ENCODE data around the gene RABGAP1L. TPM values are rescaled to one million over a fixed set of nuclear protein-coding genes. Genes with fewer than 3 reads are reported as not detected.
"Not testable (repeated sequence)": the region's sequence is repeated elsewhere in the genome, so short reads cannot be mapped to it uniquely, and the experiment has no call there.

RABGAP1L gene
- total RNA-seq, 1 donor, result 28.3 TPM

- DNase-seq (ENCODE audit: low read depth in 2 of 3, low spot score in 2 of 3), result no peak
Observed at GRCh38 chr1:174642393-174642792, 483.1 kb downstream of the RABGAP1L start.

DNA sequence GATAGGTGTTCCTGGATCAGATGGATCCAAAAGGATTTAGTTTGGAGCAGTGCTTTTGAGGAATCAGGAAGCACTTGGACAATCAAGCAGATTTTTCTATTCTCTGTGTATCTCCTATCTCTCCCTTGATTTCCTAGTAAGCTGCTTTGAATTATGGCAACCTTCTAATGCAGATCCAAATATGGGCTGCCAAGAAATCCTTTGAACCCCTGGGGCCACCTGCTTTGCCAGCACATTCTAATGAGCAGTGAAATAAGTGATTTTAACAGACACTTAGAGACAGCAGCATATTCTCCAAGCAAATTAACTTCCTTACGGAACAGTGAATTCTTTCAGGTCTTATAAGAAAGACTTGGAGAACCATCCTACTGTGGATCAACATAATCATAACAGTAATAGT, 483.9 kb downstream of the RABGAP1L start:
- no peak for DNase-seq (ENCODE audit: low read depth in 2 of 3, low spot score in 2 of 3)

- not testable (repeated sequence) for DNase-seq (ENCODE audit: low read depth in 2 of 3, low spot score in 2 of 3)
Observed at GRCh38 chr1:174649572-174649971, 490.3 kb downstream of the RABGAP1L start.

GRCh38 chr1:174652569-174653280, 493.4 kb downstream of the RABGAP1L start:
- DNase-seq (ENCODE audit: low read depth in 2 of 3, low spot score in 2 of 3), result no peak

GRCh38 chr1:174654560-174654959, 495.2 kb downstream of the RABGAP1L start:
- DNase-seq (ENCODE audit: low read depth in 2 of 3, low spot score in 2 of 3), result no peak

- no peak for DNase-seq (ENCODE audit: low read depth in 2 of 3, low spot score in 2 of 3)
Observed at GRCh38 chr1:174656409-174657059, 497.2 kb downstream of the RABGAP1L start.

GRCh38 chr1:174657411-174657810, 498.1 kb downstream of the RABGAP1L start:
- no peak for DNase-seq (ENCODE audit: low read depth in 2 of 3, low spot score in 2 of 3)

GRCh38 chr1:174657893-174658292, 498.6 kb downstream of the RABGAP1L start:
- DNase-seq (ENCODE audit: low read depth in 2 of 3, low spot score in 2 of 3), result no peak

DNA sequence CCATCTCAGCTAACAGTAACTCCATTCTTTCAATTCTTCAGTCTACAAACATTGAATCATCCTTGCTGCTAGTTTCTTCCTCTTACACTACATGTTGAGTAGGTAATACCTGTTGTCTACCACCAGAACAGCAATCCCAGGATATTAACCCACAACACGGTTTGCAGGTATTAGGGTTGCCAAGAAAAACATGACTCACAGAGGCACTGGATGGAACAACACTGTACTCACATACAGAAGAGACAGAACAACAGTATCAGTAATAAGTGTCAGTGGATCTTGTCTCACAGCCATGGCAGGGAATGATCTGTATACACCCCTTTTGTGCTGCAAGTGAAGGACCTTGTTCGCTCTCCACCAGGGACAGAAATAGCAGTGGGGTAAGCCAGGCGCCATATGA, 500.5 kb downstream of the RABGAP1L start:
- DNase-seq (ENCODE audit: low read depth in 2 of 3, low spot score in 2 of 3), result no peak

GRCh38 chr1:174660476-174660875, 501.2 kb downstream of the RABGAP1L start:
- DNase-seq (ENCODE audit: low read depth in 2 of 3, low spot score in 2 of 3), result no peak

DNA sequence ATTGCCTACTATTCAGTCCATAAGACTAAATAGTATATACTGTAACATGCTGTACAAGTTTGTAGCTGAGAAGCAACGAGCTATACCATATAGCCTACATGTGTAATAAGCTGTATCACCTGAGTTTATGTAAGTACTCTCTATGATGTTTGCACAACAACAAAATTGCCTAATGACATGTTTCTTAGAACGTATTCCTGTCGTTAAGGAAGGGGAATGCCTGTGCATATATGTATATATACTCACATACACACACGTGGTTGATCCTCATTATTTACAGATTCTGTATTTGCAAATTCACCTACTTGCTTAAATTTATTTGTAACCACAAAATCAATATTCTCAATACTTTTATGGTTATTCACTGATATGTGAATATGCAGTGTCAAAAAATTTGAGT, 504.0 kb downstream of the RABGAP1L start:
- DNase-seq (ENCODE audit: low read depth in 2 of 3, low spot score in 2 of 3), result no peak

DNA sequence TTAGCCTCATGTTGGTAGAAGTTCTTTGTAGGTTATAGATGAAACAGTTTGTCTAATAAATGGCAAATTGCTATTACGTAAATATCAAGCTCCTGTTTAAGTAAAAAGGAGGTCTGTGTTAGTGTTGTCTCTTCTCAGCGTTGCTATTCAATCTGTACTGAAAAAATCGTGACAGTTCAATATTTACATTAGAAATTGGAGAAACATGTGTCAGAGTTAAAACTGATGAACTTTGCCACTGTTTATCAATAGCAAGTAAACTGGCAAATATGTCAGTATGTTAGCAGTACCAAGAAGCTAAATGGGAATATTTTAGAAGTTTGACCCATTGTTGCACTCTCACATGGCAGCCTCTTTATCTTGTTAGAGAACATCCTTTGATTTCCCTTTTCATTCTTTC, 506.9 kb downstream of the RABGAP1L start:
- no peak for DNase-seq (ENCODE audit: low read depth in 2 of 3, low spot score in 2 of 3)

- no peak for DNase-seq (ENCODE audit: low read depth in 2 of 3, low spot score in 2 of 3)
Observed at GRCh38 chr1:174671826-174672225, 512.5 kb downstream of the RABGAP1L start.

GRCh38 chr1:174676856-174677255, 517.5 kb downstream of the RABGAP1L start:
- no peak for DNase-seq (ENCODE audit: low read depth in 2 of 3, low spot score in 2 of 3)

DNA sequence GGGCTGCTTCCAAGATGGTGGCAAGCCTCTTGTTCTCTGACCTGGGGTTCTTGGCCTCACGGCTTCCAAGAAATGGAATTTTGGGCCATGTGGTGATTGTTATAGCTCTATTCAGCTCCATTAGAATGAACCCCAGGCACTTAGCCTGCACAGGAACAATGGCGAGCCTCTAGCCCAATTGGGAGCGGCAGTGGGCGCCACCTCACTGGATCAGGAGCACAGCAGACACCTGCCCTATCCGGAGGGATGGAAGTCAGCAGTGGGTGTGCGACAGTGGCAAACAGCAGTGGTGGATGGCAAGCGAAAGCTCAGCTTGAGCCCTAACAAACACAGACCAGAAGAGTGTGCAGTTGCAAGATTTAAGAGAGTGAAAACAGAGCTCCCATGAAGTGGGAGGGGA, 519.3 kb downstream of the RABGAP1L start:
- DNase-seq (ENCODE audit: low read depth in 2 of 3, low spot score in 2 of 3), result no peak

- DNase-seq (ENCODE audit: low read depth in 2 of 3, low spot score in 2 of 3), result no peak
Observed at GRCh38 chr1:174680101-174680500, 520.8 kb downstream of the RABGAP1L start.

- DNase-seq (ENCODE audit: low read depth in 2 of 3, low spot score in 2 of 3), result no peak
Observed at GRCh38 chr1:174682419-174683008, 523.2 kb downstream of the RABGAP1L start.

GRCh38 chr1:174686213-174686612, 526.9 kb downstream of the RABGAP1L start:
- DNase-seq (ENCODE audit: low read depth in 2 of 3, low spot score in 2 of 3), result no peak

GRCh38 chr1:174689524-174689923, 530.2 kb downstream of the RABGAP1L start:
- DNase-seq (ENCODE audit: low read depth in 2 of 3, low spot score in 2 of 3), result no peak

DNA sequence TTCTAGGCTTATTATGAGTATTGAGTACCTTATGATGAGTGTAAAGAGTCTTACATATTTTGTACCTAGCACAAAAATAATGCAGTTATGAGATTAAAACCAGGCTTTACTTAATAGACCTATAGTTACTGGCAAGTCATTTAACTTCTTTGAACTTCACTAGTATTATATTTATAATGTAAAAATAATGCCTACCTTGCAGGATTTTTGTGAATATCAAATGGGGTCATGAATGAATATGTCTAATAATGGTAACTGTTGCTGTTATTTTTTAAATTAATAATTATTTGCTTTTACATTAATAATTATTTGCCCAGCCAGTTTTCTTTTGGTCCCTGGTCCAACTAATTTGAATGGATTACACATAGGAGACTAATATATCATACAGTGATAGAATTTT, 530.9 kb downstream of the RABGAP1L start:
- no peak for DNase-seq (ENCODE audit: low read depth in 2 of 3, low spot score in 2 of 3)

GRCh38 chr1:174692313-174692712, 533.0 kb downstream of the RABGAP1L start:
- no peak for DNase-seq (ENCODE audit: low read depth in 2 of 3, low spot score in 2 of 3)

DNA sequence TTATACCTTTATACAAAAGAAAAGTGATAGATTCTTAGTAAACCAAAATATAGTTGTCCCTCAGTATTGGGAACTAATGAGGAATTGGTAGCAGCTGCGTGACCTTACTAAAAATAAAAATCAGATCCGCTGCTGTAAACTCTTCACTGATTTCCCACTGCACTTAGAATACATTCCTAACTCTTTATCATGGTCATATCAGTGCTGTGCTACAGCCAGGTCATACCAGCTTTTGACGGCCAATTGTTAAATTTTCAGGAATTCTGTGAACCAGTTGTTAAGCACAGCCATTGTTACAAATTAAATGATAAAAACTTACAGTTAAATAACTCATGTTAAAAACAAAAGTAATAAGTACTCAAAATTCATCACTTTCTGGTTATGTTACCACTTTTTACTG, 533.8 kb downstream of the RABGAP1L start:
- DNase-seq (ENCODE audit: low read depth in 2 of 3, low spot score in 2 of 3), result no peak

Measured in hematopoietic multipotent progenitor cell (in vitro differentiated cells).